ENCODE data around the gene APOBEC3F.
"Not testable (repeated sequence)": the region's sequence is repeated elsewhere in the genome, so short reads cannot be mapped to it uniquely, and the experiment has no call there.

GRCh38 chr22:39020021-39020651 is 20.5 kb upstream of the APOBEC3F start:
- TF ChIP-seq SNAPC4 (CRISPR knock-in tag; IDR thresholded peaks at IDR 0.05); JDP2 (CRISPR knock-in tag; IDR thresholded peaks at IDR 0.05; ENCODE audit: borderline replicate concordance); CTCF (CRISPR knock-in tag; IDR thresholded peaks at IDR 0.05); ZFY (CRISPR knock-in tag; IDR thresholded peaks at IDR 0.05); ERF (CRISPR knock-in tag; IDR thresholded peaks at IDR 0.05); ZNF441 (CRISPR knock-in tag; IDR thresholded peaks at IDR 0.05; ENCODE audit: borderline replicate concordance); ZSCAN31 (CRISPR knock-in tag; IDR thresholded peaks at IDR 0.05; ENCODE audit: low read depth); IRF1 (CRISPR knock-in tag; IDR thresholded peaks at IDR 0.05; ENCODE audit: low read depth); REST (IDR thresholded peaks at IDR 0.05; ENCODE audit: borderline replicate concordance in 1 of 2, low read depth in 1 of 2, low read length in 2 of 2): not testable (repeated sequence)
- TF ChIP-seq, protein P1, sequence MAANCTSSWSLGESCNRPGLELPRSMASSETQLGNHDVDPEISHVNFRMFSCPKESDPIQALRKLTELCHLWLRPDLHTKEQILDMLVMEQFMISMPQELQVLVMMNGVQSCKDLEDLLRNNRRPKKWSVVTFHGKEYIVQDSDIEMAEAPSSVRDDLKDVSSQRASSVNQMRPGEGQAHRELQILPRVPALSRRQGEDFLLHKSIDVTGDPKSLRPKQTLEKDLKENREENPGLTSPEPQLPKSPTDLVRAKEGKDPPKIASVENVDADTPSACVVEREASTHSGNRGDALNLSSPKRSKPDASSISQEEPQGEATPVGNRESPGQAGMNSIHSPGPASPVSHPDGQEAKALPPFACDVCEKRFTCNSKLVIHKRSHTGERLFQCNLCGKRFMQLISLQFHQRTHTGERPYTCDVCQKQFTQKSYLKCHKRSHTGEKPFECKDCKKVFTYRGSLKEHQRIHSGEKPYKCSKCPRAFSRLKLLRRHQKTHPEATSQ (CRISPR knock-in tag; IDR thresholded peaks at IDR 0.05; ENCODE audit: borderline replicate concordance), result not testable (repeated sequence)
- TF ChIP-seq, protein P2, sequence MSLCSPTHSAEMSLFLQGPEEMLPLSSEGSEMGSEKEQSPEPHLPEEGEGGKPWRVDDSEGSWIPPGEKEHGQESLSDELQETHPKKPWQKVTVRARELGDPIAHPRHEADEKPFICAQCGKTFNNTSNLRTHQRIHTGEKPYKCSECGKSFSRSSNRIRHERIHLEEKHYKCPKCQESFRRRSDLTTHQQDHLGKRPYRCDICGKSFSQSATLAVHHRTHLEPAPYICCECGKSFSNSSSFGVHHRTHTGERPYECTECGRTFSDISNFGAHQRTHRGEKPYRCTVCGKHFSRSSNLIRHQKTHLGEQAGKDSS (CRISPR knock-in tag; IDR thresholded peaks at IDR 0.05; ENCODE audit: borderline replicate concordance, low read depth), result not testable (repeated sequence)
- TF ChIP-seq, protein P3, sequence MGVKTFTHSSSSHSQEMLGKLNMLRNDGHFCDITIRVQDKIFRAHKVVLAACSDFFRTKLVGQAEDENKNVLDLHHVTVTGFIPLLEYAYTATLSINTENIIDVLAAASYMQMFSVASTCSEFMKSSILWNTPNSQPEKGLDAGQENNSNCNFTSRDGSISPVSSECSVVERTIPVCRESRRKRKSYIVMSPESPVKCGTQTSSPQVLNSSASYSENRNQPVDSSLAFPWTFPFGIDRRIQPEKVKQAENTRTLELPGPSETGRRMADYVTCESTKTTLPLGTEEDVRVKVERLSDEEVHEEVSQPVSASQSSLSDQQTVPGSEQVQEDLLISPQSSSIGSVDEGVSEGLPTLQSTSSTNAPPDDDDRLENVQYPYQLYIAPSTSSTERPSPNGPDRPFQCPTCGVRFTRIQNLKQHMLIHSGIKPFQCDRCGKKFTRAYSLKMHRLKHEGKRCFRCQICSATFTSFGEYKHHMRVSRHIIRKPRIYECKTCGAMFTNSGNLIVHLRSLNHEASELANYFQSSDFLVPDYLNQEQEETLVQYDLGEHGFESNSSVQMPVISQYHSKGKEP (CRISPR knock-in tag; IDR thresholded peaks at IDR 0.05), result not testable (repeated sequence)
